GDM1 (cell line): Measurements from ENCODE around the gene HTT-AS.
"Not testable (repeated sequence)": the region's sequence is repeated elsewhere in the genome, so short reads cannot be mapped to it uniquely, and the experiment has no call there.

Experiments used
- DNase-seq: peaks from one replicate; lab custom pipeline; 2025; lab: John Stamatoyannopoulos, UW

HTT-AS gene

DNA sequence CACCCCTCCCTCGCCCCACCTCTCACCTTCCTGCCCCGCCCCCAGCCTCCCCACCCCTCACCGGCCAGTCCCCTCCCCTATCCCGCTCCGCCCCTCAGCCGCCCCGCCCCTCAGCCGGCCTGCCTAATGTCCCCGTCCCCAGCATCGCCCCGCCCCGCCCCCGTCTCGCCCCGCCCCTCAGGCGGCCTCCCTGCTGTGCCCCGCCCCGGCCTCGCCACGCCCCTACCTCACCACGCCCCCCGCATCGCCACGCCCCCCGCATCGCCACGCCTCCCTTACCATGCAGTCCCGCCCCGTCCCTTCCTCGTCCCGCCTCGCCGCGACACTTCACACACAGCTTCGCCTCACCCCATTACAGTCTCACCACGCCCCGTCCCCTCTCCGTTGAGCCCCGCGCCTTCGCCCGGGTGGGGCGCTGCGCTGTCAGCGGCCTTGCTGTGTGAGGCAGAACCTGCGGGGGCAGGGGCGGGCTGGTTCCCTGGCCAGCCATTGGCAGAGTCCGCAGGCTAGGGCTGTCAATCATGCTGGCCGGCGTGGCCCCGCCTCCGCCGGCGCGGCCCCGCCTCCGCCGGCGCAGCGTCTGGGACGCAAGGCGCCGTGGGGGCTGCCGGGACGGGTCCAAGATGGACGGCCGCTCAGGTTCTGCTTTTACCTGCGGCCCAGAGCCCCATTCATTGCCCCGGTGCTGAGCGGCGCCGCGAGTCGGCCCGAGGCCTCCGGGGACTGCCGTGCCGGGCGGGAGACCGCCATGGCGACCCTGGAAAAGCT is at the start of gene HTT-AS, which contains the start of gene HTT:
Gene HTT-AS (minus strand): TSS at position 461 of the 768 bp plus-strand sequence.
Gene HTT (plus strand): TSS at position 604 of the 768 bp plus-strand sequence. CDS start 145 bp downstream, at position 749.
- peak; percentile 96 for DNase-seq

DNA sequence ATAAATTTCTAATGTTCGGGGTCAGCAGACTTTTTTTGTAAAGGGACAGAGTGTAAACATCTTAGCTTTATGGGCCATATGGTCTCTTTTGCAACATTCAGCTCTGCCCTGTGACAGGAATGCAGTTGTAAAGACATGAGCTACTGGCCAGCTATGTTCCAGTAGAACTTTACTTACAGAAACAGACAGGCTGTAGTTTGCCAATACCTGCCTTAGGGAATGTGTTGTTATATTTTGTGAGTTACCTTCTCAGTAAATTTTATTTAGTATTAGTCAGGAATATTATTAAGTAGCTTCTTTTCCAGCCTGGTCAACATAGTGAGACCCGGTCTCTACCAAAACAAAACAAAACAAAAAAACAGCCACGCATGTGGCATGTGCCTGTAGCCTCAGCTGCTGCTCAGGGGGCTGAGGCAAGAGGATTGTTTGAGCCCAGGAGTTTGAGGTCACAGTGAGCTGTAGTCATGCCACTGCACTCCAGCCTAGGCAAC is 48.9 kb upstream of the HTT-AS start:
- no peak for DNase-seq

- DNase-seq, result no peak
These were observed 47.8 kb upstream of the HTT-AS start for GRCh38 chr4:3122081-3122563.

GRCh38 chr4:3121596-3121995 is 47.3 kb upstream of the HTT-AS start:
- DNase-seq, result no peak

DNA sequence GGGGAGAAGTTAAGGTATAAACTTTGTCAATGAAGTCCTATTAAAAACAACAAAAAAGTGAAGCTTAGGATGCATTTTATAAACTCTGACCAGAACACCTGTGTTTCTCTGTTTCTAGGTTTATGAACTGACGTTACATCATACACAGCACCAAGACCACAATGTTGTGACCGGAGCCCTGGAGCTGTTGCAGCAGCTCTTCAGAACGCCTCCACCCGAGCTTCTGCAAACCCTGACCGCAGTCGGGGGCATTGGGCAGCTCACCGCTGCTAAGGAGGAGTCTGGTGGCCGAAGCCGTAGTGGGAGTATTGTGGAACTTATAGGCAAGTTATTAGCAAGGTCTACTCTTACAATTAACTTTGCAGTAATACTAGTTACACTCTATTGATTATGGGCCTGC is 46.8 kb upstream of the HTT-AS start:
- DNase-seq, result no peak

DNA sequence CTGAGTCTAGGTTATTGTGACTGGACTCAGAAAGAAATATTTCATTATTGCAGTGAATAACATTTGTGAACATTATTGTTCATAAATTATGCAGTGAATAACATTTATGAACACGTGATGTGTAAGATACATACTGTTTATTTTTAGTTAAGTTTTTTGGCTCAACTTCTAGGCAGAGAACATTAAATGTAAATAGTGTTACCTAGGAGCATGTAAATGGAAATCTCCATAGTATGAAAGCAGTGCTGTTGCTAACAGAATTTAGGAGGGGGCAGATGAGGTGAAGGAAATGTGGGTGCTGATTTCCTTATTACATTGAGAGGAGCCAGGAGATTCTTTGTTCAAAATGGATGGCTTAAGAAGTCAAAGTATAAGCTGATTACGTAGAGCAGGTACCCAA is 45.1 kb upstream of the HTT-AS start:
- DNase-seq, result no peak

DNA sequence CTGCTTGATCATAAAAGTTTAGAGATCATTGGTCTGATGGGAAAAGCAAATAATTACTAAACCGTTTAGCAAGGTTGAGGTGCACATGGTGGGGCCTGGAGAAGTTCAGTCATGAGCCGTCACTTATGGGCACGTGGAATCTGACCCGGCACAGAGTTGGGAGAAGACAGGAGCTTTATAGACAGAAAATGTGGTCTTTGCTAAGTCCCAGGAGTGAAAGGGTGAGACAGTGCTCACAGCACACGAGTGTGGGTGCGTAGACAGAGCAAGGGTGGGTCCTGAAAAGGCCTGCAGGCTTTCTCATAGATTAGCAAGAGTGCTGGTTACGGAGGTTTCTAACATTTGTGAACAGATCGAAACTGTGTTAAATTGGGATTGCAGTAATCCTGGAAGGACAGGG is 44.0 kb upstream of the HTT-AS start:
- DNase-seq, result no peak

DNA sequence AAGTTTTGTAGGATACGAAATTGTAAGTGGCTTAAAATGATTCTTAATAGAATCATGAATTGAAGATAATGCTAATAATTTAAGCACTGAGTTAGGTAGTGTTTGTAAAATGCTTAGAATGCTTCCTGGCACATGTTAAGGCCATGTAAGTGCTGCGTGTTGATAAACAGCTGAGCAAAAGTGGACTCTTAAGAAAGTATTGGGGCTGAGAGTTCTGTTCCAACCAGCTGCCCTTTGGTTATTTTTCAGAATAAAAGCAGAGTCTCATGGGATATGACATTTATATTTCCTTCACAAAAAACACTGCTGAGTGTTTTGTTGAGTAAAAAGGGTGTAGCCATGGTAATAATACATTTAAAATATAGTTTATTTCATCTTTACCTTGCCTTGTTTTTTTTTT is 42.6 kb upstream of the HTT-AS start:
- DNase-seq, result no peak

GRCh38 chr4:3115637-3116270 is 41.4 kb upstream of the HTT-AS start:
- no peak for DNase-seq

DNA sequence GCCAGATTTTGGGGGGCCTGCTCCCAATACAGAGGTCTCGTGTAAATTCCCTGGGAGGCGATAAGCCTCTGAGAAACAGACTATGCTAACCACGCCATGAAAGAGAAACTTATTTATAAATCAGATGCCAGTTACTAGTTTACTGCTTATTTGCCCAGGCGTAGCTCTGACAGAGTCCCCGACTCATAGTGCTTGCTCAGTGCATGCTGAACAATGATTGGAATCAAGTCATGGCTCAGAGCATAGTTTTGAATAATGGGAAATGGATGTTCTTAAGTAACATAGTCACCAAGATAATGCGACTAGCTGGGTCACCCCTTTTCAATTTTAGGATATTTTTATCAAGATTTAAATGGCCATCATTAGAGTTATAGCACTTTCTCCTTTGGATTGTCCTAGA is 40.0 kb upstream of the HTT-AS start:
- no peak for DNase-seq

GRCh38 chr4:3112609-3113469 is 38.5 kb upstream of the HTT-AS start:
- no peak for DNase-seq

DNA sequence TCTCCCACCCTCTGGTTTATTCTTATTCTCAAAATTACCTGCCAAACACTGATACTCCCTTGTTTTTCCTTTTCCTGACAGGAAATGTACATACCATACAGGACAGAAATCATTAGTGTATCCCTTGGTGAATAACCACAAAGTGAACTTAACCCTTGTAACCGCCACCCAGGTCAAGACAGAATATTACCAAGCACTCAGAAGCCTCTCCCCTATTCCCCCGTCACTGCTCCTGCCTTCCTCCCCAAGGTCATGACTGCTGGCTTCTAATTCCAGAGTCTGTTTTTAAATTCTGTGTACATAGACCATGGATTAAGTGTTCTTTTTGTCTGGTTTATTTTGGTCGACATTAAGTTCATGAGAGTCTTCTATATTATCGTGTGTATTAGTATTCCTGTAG is 37.9 kb upstream of the HTT-AS start:
- no peak for DNase-seq

DNA sequence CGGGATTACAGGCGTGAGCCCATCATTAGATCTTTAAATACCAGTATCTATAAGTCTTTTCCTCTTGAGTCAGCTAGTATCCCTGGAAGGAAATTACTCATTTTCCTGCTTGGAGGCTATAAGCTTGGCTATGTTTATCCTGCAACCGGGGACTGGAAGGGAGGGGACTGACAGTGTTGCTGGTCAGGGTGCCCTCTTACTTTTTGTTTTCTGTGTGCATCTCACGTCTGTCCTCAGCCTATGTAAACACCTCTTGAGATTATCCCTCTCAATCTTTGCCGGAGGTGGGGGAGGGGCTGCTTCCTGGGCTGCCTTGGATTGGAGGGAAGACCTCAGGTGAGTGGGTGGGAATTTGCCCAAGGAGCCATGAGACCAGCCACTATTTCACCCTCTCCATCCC is 37.1 kb upstream of the HTT-AS start:
- DNase-seq, result no peak

DNA sequence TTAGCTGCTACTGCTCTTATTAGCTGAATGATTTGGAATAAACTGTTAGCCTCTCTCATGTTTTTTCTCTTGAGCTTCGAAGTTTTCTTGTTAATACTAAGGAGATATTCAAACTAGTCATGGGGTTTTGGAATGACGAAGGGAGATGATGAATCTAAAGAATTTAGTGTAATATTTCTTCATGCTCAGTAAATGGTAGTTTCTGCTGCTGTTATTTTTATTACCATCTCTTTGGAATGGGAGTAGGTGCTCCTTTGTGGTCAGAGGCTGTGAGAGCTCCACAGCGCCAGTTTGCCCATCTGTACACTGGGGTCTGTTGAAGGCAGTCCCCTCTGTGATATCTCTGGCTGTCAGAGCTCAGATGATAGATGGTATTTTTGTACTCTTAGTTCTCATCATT is 33.9 kb upstream of the HTT-AS start:
- DNase-seq, result no peak

- DNase-seq, result no peak
These were observed 33.4 kb upstream of the HTT-AS start for GRCh38 chr4:3107691-3108121.

GRCh38 chr4:3107271-3107670 is 32.9 kb upstream of the HTT-AS start:
- no peak for DNase-seq

- DNase-seq, result peak; percentile 75
These were observed 32.2 kb upstream of the HTT-AS start for GRCh38 chr4:3106339-3107186.

GRCh38 chr4:3098346-3098745 is 24.0 kb upstream of the HTT-AS start:
- DNase-seq, result no peak

- DNase-seq, result no peak
These were observed 21.9 kb upstream of the HTT-AS start for GRCh38 chr4:3096202-3096601.

DNA sequence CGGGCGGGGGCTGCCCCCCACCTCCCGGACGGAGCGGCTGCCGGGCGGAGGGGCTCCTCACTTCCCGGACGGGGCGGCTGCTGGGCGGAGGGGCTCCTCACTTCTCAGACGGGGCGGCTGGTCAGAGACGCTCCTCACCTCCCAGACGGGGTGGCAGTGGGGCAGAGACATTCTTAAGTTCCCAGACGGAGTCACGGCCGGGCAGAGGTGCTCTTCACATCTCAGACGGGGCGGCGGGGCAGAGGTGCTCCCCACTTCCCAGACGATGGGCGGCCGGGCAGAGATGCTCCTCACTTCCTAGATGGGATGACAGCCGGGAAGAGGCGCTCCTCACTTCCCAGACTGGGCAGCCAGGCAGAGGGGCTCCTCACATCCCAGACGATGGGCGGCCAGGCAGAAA is 20.4 kb upstream of the HTT-AS start:
- not testable (repeated sequence) for DNase-seq

GRCh38 chr4:3091464-3091863 is 17.1 kb upstream of the HTT-AS start:
- DNase-seq, result no peak
